CD4-positive, alpha-beta T cell treated with Interleukin-2 at 100 ng/mL for 4 hours (primary cell): ENCODE data around the gene TMUB1.

ENCODE experiments used
- DNase-seq: peaks from one replicate; pipeline ENCODE4 v3.0.0-alpha.2; 2020; ENCODE audit warnings: low spot score

TMUB1 gene

GRCh38 chr7:151083071-151083823 is at the start of gene TMUB1:
TMUB1 (minus strand) TSS chr7:151083493; CDS start chr7:151082563, 930 bp downstream.
- DNase-seq, result peak; percentile 85

GRCh38 chr7:151132461-151133205 is 49.3 kb upstream of the TMUB1 start:
- no peak for DNase-seq

GRCh38 chr7:151131592-151132293 is 48.5 kb upstream of the TMUB1 start:
- DNase-seq, result no peak

GRCh38 chr7:151131224-151131591 is 47.9 kb upstream of the TMUB1 start:
- no peak for DNase-seq

GRCh38 chr7:151130741-151131157 is 47.5 kb upstream of the TMUB1 start:
- DNase-seq, result no peak

GRCh38 chr7:151129960-151130591 is 46.8 kb upstream of the TMUB1 start:
- DNase-seq, result no peak

- no peak for DNase-seq
Observed at GRCh38 chr7:151129117-151129959, 46.0 kb upstream of the TMUB1 start.

GRCh38 chr7:151128716-151129115 is 45.4 kb upstream of the TMUB1 start:
- no peak for DNase-seq

GRCh38 chr7:151128144-151128543 is 44.9 kb upstream of the TMUB1 start:
- no peak for DNase-seq

- DNase-seq, result no peak
Observed at GRCh38 chr7:151126491-151127137, 43.3 kb upstream of the TMUB1 start.

- DNase-seq, result no peak
Observed at GRCh38 chr7:151125846-151126481, 42.7 kb upstream of the TMUB1 start.

- no peak for DNase-seq
Observed at GRCh38 chr7:151125470-151125845, 42.2 kb upstream of the TMUB1 start.

GRCh38 chr7:151124899-151125399 is 41.7 kb upstream of the TMUB1 start:
- DNase-seq, result no peak

- DNase-seq, result no peak
Observed at GRCh38 chr7:151124481-151124880, 41.2 kb upstream of the TMUB1 start.

- peak; percentile 87 for DNase-seq
Observed at GRCh38 chr7:151123822-151124464, 40.6 kb upstream of the TMUB1 start.

GRCh38 chr7:151123158-151123821 is 40.0 kb upstream of the TMUB1 start:
- no peak for DNase-seq

GRCh38 chr7:151122796-151123157 is 39.5 kb upstream of the TMUB1 start:
- no peak for DNase-seq

GRCh38 chr7:151122276-151122675 is 39.0 kb upstream of the TMUB1 start:
- no peak for DNase-seq
